GM06990 (cell line): Measurements from ENCODE around the gene PPEF1.

ENCODE experiments used
- DNase-seq: peaks from one replicate; pipeline ENCODE4 v3.0.0-alpha.2; 2011; ENCODE audit not compliant: insufficient read length; ENCODE audit errors: extremely low read depth
- H3K27me3 ChIP-seq: replicated peaks from 2 replicates; pipeline ENCODE4 v1.6.0; 2011; ENCODE audit warnings: low read length; ENCODE audit not compliant: control insufficient read depth, insufficient read depth
- H3K36me3 ChIP-seq: 2 replicates; pipeline ENCODE4 v1.5.1; 2011; ENCODE audit warnings: low read length; ENCODE audit not compliant: control insufficient read depth, insufficient read depth
- H3K4me3 ChIP-seq: replicated peaks from 2 replicates; pipeline ENCODE4 v1.5.1; 2011; ENCODE audit warnings: low read depth, mild to moderate bottlenecking, control low read depth, low read length
- CTCF ChIP-seq: IDR thresholded peaks from 2 replicates; pipeline ENCODE4 v1.5.1; 2011; ENCODE audit warnings: low read length, control low read depth, mild to moderate bottlenecking, inconsistent platforms; ENCODE audit not compliant: insufficient read depth, poor library complexity, severe bottlenecking

Gene PPEF1

GRCh38 chrX:18873189-18873791 lies 165.8 kb downstream of the PPEF1 start:
- no peak for TF ChIP-seq CTCF
- Histone ChIP-seq H3K4me3 (no peak overlapping the region), H3K36me3 (no peaks in the 10 kb centered on the region), H3K27me3 (no peaks in the 10 kb centered on the region)
- DNase-seq = no peak

- no peaks in the 10 kb centered on the region for H3K27me3 ChIP-seq
Observed at GRCh38 chrX:18873836-18874235, 166.4 kb downstream of the PPEF1 start.

GRCh38 chrX:18874560-18875255 lies 167.3 kb downstream of the PPEF1 start:
- DNase-seq = no peak
- H3K4me3 ChIP-seq = no peak overlapping the region
- no peaks in the 10 kb centered on the region for H3K27me3 ChIP-seq
- H3K36me3 ChIP-seq = no peaks in the 10 kb centered on the region
- TF ChIP-seq CTCF = no peak

More at GRCh38 chrX:18873836-18874235, 166.4 kb downstream of the PPEF1 start:
- no peaks in the 10 kb centered on the region for H3K36me3 ChIP-seq
- DNase-seq = no peak
- TF ChIP-seq CTCF = no peak
- no peak overlapping the region for H3K4me3 ChIP-seq

GRCh38 chrX:18875256-18875878 lies 167.9 kb downstream of the PPEF1 start:
- H3K27me3 ChIP-seq = no peaks in the 10 kb centered on the region
- no peaks in the 10 kb centered on the region for H3K36me3 ChIP-seq
- TF ChIP-seq CTCF = no peak
- no peak overlapping the region for H3K4me3 ChIP-seq
- no peak for DNase-seq

- TF ChIP-seq CTCF = no peak
- Histone ChIP-seq H3K27me3 (no peaks in the 10 kb centered on the region), H3K4me3 (no peak overlapping the region), H3K36me3 (no peaks in the 10 kb centered on the region)
- DNase-seq = no peak
Observed at GRCh38 chrX:18877469-18877868, 170.0 kb downstream of the PPEF1 start.
